Fibroblast of the aortic adventitia (primary cell): ENCODE data around the gene RASSF4. TPM values are rescaled to one million over a fixed set of nuclear protein-coding genes. Genes with fewer than 3 reads are reported as not detected.

Experiments used
- DNase-seq: peaks from one replicate; pipeline ENCODE4 v3.0.0-alpha.2; 2010; ENCODE audit warnings: low read depth
- H3K4me3 ChIP-seq: 2 replicates; pipeline ENCODE4 v1.5.1; 2011; ENCODE audit warnings: low read depth, mild to moderate bottlenecking, control low read depth, low read length, moderate library complexity
- total RNA-seq: library from RNA; depleted of rRNA; stranded (reverse); fragments of >200 nt; gene quantifications from 2 replicates; pipeline ENCODE4 v1.2.3, GENCODE V29; 2012; ENCODE audit warnings: low replicate concordance
- TF ChIP-seq, protein P1 (sequence below): IDR thresholded peaks from 2 replicates; pipeline ENCODE4 v1.5.1; 2011; ENCODE audit warnings: mild to moderate bottlenecking, low read length, control low read depth, inconsistent platforms; ENCODE audit not compliant: insufficient read depth

Gene RASSF4
- total RNA-seq, 1 donor: 3.8 TPM

DNA sequence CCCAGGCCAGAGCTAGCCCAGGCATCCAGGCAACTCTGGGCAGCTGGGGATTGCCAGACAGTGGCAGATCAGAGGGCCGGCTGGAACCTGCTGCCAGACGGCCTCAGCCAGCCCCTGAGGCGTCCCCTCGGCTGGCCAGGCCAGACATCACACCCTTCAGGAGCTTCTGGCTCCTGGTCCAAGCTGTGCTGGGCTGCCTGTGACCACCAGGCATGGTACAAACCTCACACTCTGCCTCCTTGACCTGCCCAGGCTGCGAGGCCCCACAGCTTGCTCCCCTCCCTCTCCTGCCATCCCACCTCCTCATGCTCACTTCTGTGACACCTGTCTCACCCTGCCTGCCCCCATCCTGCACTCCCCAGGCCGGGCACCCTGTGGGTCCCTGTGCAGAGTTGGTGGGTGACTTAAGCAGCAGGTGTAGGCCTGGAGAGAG lies 13.3 kb downstream of the RASSF4 start:
- TF ChIP-seq, protein P1, sequence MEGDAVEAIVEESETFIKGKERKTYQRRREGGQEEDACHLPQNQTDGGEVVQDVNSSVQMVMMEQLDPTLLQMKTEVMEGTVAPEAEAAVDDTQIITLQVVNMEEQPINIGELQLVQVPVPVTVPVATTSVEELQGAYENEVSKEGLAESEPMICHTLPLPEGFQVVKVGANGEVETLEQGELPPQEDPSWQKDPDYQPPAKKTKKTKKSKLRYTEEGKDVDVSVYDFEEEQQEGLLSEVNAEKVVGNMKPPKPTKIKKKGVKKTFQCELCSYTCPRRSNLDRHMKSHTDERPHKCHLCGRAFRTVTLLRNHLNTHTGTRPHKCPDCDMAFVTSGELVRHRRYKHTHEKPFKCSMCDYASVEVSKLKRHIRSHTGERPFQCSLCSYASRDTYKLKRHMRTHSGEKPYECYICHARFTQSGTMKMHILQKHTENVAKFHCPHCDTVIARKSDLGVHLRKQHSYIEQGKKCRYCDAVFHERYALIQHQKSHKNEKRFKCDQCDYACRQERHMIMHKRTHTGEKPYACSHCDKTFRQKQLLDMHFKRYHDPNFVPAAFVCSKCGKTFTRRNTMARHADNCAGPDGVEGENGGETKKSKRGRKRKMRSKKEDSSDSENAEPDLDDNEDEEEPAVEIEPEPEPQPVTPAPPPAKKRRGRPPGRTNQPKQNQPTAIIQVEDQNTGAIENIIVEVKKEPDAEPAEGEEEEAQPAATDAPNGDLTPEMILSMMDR: no peak
- no peak overlapping the region for H3K4me3 ChIP-seq
- no peak for DNase-seq

DNA sequence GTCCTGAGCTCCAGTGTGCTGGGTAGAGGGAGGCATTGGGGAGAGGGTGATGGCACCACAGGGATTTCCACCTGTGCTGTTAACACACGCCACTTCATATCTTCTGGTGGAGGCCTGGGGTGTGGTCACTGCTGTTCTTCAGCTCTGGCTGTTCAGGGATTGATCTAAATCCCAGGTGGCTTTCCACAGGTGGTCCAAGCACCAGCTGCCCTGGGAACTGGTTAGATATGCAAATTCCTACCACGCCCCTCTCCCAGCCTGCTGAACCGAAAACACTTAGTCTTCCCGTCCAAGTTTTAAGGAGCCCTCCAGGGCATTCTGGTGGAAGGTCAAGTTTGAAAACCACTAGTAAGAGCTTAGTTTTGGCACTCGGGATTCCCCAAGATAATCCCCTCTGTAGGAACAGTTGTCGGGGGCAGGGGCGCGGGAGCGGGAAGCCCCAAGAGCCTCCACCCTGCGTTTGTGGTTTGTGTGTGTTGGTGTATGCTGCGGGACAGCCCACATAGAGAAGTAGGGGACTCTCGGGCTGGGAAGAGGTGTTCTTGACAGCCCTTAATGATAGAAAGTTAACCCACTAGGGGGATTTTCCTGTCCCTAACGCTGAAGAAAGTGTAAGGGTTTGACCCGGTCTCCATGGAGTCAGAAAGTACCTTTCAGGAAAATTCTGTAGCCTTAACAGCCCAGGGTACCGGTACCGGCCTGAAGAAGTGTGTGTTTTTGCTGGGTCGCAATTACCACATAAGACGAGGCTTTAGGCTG lies 13.9 kb downstream of the RASSF4 start:
- TF ChIP-seq, protein P1: no peak
- DNase-seq: no peak
- no peak overlapping the region for H3K4me3 ChIP-seq

- peak overlapping the region; percentile 13 for H3K4me3 ChIP-seq
- TF ChIP-seq, protein P1: no peak
- no peak for DNase-seq
Observed at GRCh38 chr10:44974082-44974627, 14.6 kb downstream of the RASSF4 start.

DNA sequence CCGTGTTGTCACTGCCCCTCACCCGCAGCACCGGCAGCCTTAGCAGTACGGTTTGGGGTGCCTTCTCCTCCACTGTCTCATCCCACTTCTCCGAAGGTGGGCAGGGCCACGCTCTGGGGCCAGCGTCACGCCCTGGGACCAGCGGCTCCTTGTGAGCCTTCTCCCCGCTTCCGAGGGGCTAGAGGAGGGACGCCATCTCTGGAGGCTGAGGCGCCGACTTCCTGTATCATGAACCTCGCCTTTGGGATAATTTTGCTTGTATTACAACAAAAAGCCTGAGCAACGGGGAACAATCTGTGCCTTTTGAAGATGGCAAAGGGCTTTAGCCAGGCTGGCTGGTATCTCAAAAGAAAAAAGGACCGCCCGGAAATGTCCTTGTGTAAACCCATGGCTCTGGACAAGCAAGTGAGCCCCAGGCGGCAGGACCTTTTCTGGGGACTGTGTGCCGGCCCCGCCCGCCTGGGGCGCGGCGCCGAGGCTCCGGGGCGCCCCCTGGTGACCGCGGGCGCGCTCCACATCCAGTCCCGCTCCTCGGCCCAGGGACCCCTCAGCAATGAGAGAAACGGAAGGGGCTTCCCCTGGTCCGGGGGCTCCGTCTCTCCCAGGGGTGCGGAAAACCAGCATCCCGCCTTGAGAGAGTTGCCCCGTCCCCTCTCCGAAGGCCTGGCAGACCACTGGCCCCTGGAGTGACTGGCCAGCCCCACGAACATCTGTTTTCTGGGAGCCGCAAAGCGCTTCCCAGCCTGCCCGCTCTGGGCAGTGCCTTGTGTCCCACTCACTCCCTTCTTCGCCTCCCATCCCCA lies 15.2 kb downstream of the RASSF4 start:
- DNase-seq: peak; percentile 73
- TF ChIP-seq, protein P1: peak; percentile 69
- H3K4me3 ChIP-seq: peak overlapping the region; percentile 54

- TF ChIP-seq, protein P1: peak; percentile 13
- peak; percentile 88 for DNase-seq
- peak overlapping the region; percentile 82 for H3K4me3 ChIP-seq
Observed at GRCh38 chr10:44975431-44976331, 16.1 kb downstream of the RASSF4 start.
